ENCODE results near the gene DUSP9. TPM values are rescaled to one million over a fixed set of nuclear protein-coding genes. Genes with fewer than 3 reads are reported as not detected.
A peak's percentile ranks its signal among the peaks of the same experiment; 100 is the strongest.

Gene DUSP9
- total RNA-seq, 1 donor from 2014 or later: 1.3 TPM

DNA sequence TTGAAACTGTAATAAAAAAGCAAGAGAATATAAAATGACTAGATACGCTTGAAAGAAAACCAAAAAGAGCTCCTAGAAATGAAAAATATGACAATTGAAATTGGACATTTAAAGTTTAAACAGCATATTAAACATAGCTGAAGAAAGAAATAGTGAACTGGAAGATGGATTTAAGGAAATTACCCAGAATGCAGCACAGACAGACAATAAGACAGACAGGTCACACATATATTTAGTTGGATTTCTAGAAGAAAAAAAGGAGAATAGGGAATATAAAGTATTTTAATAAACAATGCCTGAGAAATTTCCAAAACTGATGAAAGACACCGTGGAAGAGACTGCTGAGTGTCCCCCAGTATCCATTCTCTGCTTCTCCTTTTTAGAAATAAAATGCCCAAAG is 6.6 kb downstream of the DUSP9 start:
- Histone ChIP-seq H3K36me3 (ENCODE audit: control insufficient read depth, insufficient read depth, low read length) (no peaks in the 10 kb centered on the region), H3K27me3 (ENCODE audit: control insufficient read depth, insufficient read depth, low read length) (no peaks in the 10 kb centered on the region), H3K4me3 (ENCODE audit: low read depth, low read length) (no peak overlapping the region)
- TF ChIP-seq, protein P1, sequence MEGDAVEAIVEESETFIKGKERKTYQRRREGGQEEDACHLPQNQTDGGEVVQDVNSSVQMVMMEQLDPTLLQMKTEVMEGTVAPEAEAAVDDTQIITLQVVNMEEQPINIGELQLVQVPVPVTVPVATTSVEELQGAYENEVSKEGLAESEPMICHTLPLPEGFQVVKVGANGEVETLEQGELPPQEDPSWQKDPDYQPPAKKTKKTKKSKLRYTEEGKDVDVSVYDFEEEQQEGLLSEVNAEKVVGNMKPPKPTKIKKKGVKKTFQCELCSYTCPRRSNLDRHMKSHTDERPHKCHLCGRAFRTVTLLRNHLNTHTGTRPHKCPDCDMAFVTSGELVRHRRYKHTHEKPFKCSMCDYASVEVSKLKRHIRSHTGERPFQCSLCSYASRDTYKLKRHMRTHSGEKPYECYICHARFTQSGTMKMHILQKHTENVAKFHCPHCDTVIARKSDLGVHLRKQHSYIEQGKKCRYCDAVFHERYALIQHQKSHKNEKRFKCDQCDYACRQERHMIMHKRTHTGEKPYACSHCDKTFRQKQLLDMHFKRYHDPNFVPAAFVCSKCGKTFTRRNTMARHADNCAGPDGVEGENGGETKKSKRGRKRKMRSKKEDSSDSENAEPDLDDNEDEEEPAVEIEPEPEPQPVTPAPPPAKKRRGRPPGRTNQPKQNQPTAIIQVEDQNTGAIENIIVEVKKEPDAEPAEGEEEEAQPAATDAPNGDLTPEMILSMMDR (IDR thresholded peaks at IDR 0.05; ENCODE audit: insufficient read depth, low read length, severe bottlenecking): no peak
- FAIRE-seq (no peak), DNase-seq (ENCODE audit: low read depth) (no peak)

DNA sequence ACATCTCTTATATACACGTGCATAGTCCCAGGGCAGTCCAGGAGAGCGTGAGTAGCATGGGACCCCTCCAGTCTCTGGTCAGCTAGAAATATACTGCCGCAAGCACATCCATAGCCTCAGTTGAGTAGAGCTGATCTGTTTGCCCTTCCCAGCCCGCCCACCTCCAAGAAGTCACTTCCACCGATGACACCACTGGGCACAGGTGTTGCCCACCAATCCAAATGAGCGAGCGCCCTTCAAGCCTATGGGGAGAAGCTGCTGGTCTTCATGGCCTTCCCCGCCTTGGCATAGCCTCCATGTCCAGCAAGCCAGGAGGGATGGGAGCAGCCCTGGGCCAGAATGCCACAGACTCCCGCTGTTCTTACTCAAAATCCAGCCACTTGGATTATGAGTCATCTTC is 10.2 kb downstream of the DUSP9 start:
- no peak overlapping the region for H3K4me3 ChIP-seq (ENCODE audit: low read depth, low read length)
- no peak for FAIRE-seq
- no peaks in the 10 kb centered on the region for H3K27me3 ChIP-seq (ENCODE audit: control insufficient read depth, insufficient read depth, low read length)
- DNase-seq (ENCODE audit: low read depth): no peak
- H3K36me3 ChIP-seq (ENCODE audit: control insufficient read depth, insufficient read depth, low read length): no peaks in the 10 kb centered on the region
- TF ChIP-seq, protein P1 (IDR thresholded peaks at IDR 0.05; ENCODE audit: insufficient read depth, low read length, severe bottlenecking): no peak

DNA sequence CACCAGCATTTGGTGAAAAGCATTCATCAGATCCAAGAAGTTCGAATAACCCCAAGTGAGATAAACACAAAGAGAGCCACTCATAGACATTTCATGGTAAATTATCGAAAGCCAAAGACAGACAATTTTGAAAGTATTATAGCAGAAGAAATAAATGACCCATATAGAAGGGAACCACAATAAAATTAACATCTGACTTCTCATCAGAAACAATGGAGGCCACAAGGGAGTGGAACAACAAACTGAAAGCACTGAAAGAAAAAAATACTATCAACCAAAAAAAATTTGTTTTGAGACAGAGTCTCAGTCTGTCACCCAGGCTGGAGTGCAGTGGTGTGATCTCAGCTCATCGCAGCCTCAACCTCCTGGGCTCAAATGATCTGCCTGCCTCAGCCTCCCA is 12.3 kb downstream of the DUSP9 start:
- DNase-seq (ENCODE audit: low read depth) (no peak), FAIRE-seq (no peak)
- H3K36me3 ChIP-seq (ENCODE audit: control insufficient read depth, insufficient read depth, low read length): no peaks in the 10 kb centered on the region
- TF ChIP-seq, protein P1 (IDR thresholded peaks at IDR 0.05; ENCODE audit: insufficient read depth, low read length, severe bottlenecking): no peak
- H3K4me3 ChIP-seq (ENCODE audit: low read depth, low read length): no peak overlapping the region
- H3K27me3 ChIP-seq (ENCODE audit: control insufficient read depth, insufficient read depth, low read length): no peaks in the 10 kb centered on the region

DNA sequence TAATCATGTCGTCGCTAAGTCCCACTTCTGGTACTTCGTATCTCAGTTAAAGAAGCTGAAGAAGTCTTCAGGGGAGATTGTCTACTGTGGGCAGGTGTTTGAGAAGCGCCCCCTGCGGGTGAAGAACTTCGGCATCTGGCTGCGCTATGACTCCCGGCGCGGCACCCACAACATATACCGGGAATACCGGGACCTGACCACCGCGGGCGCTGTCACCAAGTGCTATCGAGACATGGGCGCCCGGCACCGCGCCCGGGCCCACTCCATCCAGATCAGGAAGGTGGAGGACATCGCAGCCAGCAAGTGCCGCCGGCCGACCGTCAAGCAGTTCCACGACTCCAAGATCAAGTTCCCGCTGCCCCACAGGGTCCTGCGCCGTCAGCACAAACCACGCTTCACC is 15.3 kb downstream of the DUSP9 start:
- Histone ChIP-seq H3K36me3 (ENCODE audit: control insufficient read depth, insufficient read depth, low read length) (no peaks in the 10 kb centered on the region), H3K27me3 (ENCODE audit: control insufficient read depth, insufficient read depth, low read length) (no peaks in the 10 kb centered on the region), H3K4me3 (ENCODE audit: low read depth, low read length) (no peak overlapping the region)
- DNase-seq (ENCODE audit: low read depth) (peak; percentile 29), FAIRE-seq (no peak)
- TF ChIP-seq, protein P1 (IDR thresholded peaks at IDR 0.05; ENCODE audit: insufficient read depth, low read length, severe bottlenecking): peak; percentile 55

DNA sequence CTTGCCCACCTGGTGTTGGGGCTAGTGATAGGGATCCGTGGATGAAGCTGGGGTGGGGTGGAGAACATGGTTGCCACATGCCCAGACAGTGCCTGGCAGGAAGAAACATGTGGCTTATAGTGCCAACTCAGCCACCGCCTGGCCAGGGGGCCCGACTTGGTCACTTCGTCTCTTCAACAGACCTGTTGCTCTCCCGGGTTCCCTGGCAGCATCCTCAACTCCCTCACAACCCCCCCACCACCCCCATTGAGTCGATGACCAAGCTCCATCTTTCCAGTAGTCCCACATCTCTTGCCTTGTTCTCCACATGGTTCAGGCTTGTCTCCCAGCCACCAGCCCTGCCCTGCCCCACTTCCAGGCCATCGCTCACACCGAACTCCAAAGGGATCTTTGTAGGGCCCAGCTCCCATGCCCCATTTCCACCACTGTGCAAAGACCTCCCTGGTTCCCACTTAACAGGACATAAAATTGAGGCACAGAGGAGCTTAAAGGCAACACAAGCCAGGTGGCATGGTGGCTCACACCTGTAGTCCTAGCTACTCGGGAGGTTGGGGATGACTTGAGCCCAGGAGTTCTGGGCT is 18.8 kb downstream of the DUSP9 start:
- peak; percentile 64 for FAIRE-seq
- no peaks in the 10 kb centered on the region for H3K36me3 ChIP-seq (ENCODE audit: control insufficient read depth, insufficient read depth, low read length)
- no peak overlapping the region for H3K4me3 ChIP-seq (ENCODE audit: low read depth, low read length)
- H3K27me3 ChIP-seq (ENCODE audit: control insufficient read depth, insufficient read depth, low read length): no peaks in the 10 kb centered on the region
- TF ChIP-seq, protein P1 (IDR thresholded peaks at IDR 0.05; ENCODE audit: insufficient read depth, low read length, severe bottlenecking): no peak
- DNase-seq (ENCODE audit: low read depth): no peak
